NB4 (cell line): ENCODE data around the gene MCC.

Experiments used
- DNase-seq: peaks from one replicate; pipeline ENCODE4 v3.0.0; 2010; ENCODE audit warnings: low read depth
- H3K4me3 ChIP-seq: one replicate; pipeline ENCODE4 v1.5.1; 2011; ENCODE audit warnings: mild to moderate bottlenecking, low read depth, low read length, moderate library complexity
- CTCF ChIP-seq: IDR thresholded peaks from one replicate; pipeline ENCODE4 v1.5.1; 2012; ENCODE audit warnings: low read depth, low read length
- MAX ChIP-seq: IDR thresholded peaks from 2 replicates; pipeline ENCODE4 v1.6.1; 2011; ENCODE audit warnings: low read depth, low read length
- MYC ChIP-seq: IDR thresholded peaks from 2 replicates; pipeline ENCODE4 v1.6.1; 2011; ENCODE audit warnings: low read depth, low read length
- POLR2A ChIP-seq: IDR thresholded peaks from 2 replicates; pipeline ENCODE4 v1.6.1; 2011; ENCODE audit warnings: mild to moderate bottlenecking; ENCODE audit not compliant: insufficient read length; ENCODE audit errors: extremely low read depth

The MCC gene

GRCh38 chr5:113110117-113110516 is 378.1 kb downstream of the MCC start:
- TF ChIP-seq MYC (no peak), POLR2A (no peak), CTCF (no peak), MAX (no peak)

GRCh38 chr5:113109344-113109743 is 378.9 kb downstream of the MCC start:
- DNase-seq = no peak
- H3K4me3 ChIP-seq = no peak overlapping the region
- TF ChIP-seq POLR2A = no peak

More at GRCh38 chr5:113110117-113110516, 378.1 kb downstream of the MCC start:
- DNase-seq = no peak
- H3K4me3 ChIP-seq = no peak overlapping the region

GRCh38 chr5:113108485-113108884 is 379.8 kb downstream of the MCC start:
- TF ChIP-seq MAX = no peak
- TF ChIP-seq CTCF = no peak
- no peak for DNase-seq
- no peak overlapping the region for H3K4me3 ChIP-seq

- no peak overlapping the region for H3K4me3 ChIP-seq
- no peak for TF ChIP-seq POLR2A
- no peak for TF ChIP-seq MYC
- no peak for TF ChIP-seq MAX
- no peak for TF ChIP-seq CTCF
- no peak for DNase-seq
These were observed 381.4 kb downstream of the MCC start for GRCh38 chr5:113106821-113107220.

- TF ChIP-seq MAX (no peak), CTCF (no peak), POLR2A (no peak), MYC (no peak)
- DNase-seq = no peak
- H3K4me3 ChIP-seq = no peak overlapping the region
These were observed 382.5 kb downstream of the MCC start for GRCh38 chr5:113105693-113106280.

- H3K4me3 ChIP-seq = no peak overlapping the region
- no peak for TF ChIP-seq CTCF
- TF ChIP-seq MYC = no peak
- no peak for TF ChIP-seq MAX
- no peak for DNase-seq
These were observed 384.9 kb downstream of the MCC start for GRCh38 chr5:113103330-113103729.
